Measurements from ENCODE around the gene COQ9.
A peak's percentile ranks its signal among the peaks of the same experiment; 100 is the strongest.

The COQ9 gene

DNA sequence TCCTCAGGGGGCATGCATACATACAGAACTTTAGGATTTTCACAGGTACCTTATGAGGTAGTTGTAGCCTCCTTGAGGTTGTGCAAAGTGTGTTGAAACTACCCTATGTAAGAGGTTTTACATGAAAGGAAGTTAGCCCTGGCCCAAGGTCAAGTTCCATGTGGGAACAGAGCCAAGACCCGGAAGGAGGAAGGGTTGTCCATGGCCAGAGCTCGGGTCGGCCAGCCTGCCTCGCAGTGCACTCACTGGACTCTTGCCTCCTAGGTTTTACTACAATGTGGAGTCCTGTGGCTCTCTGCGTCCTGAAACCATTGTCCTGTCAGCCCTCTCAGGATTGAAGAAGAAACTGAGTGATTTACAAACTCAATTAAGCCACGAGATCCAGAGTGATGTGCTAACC is 23.4 kb downstream of the COQ9 start:
- TF ChIP-seq, protein P1, sequence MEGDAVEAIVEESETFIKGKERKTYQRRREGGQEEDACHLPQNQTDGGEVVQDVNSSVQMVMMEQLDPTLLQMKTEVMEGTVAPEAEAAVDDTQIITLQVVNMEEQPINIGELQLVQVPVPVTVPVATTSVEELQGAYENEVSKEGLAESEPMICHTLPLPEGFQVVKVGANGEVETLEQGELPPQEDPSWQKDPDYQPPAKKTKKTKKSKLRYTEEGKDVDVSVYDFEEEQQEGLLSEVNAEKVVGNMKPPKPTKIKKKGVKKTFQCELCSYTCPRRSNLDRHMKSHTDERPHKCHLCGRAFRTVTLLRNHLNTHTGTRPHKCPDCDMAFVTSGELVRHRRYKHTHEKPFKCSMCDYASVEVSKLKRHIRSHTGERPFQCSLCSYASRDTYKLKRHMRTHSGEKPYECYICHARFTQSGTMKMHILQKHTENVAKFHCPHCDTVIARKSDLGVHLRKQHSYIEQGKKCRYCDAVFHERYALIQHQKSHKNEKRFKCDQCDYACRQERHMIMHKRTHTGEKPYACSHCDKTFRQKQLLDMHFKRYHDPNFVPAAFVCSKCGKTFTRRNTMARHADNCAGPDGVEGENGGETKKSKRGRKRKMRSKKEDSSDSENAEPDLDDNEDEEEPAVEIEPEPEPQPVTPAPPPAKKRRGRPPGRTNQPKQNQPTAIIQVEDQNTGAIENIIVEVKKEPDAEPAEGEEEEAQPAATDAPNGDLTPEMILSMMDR (IDR thresholded peaks at IDR 0.05; ENCODE audit: low read depth, low read length): no peak
- H3K4me3 ChIP-seq (replicated peaks in 1 of 2; ENCODE audit: low read depth in 2 of 2, low read length in 2 of 2): no peak overlapping the region
- DNase-seq (ENCODE audit: low read depth in 2 of 2): peak; percentile 62 to 81

DNA sequence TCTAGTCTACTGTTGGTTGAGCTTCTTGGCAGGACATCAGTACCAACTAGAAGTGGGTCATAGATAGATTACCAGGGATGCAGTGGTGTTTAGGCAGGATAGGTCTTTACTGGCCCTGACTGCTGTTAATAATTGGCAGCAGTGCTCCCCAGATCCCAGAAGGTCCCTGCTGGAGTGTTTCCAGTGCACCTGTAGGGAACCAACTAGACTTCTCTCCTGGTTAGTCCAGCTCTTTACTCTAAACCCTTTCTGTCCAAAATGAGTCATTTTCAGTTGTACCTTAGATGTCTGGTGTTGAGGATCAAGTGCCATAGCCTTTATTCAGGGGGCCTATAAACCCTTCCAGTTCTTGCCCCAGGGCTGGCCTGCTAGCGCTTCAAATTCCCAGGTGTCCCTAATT is 23.9 kb downstream of the COQ9 start:
- no peak overlapping the region for H3K4me3 ChIP-seq (replicated peaks in 1 of 2; ENCODE audit: low read depth in 2 of 2, low read length in 2 of 2)
- no peak for DNase-seq (ENCODE audit: low read depth in 2 of 2)
- TF ChIP-seq, protein P1 (IDR thresholded peaks at IDR 0.05; ENCODE audit: low read depth, low read length): no peak

DNA sequence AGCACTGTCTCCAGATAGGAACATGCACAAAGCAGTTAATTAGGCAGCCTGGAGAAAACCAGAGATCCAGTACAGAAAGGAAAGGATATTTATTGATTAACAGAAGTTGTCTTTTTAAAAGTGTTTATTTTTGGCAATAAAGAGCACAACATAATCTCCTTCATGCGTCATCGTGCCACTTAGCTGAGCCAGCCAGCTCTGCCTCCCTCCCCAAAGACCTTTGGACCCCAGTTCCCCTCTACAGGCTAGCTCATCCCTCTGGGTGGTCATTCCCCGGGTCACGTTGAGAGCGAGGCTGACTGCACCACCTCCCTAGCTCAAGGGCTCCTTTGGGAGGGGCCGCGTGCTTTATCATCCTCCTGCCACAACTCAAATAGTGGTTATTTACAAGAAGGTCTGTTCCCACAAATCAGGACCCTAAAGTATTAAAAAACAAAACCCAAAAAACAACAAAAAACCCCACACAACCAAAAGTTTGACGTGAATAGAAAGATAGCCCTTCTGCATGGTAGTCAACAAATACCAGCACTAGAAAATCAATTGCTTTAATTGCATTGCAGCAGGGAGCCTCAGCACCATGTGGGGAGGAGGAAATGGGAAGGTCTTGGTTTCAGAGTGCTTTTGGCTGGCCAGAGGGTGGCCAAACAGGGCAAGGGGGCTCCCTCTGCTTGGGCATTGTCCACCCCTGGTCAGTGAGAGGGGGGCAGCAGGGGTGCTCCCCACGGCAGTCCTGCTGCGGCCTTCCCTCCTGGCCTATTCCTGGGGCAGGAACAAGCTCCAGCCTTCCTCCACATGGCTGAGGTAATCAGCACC is 24.8 kb downstream of the COQ9 start:
- TF ChIP-seq, protein P1 (IDR thresholded peaks at IDR 0.05; ENCODE audit: low read depth, low read length): no peak
- H3K4me3 ChIP-seq (replicated peaks in 1 of 2; ENCODE audit: low read depth in 2 of 2, low read length in 2 of 2): no peak overlapping the region
- DNase-seq (ENCODE audit: low read depth in 2 of 2): no peak

DNA sequence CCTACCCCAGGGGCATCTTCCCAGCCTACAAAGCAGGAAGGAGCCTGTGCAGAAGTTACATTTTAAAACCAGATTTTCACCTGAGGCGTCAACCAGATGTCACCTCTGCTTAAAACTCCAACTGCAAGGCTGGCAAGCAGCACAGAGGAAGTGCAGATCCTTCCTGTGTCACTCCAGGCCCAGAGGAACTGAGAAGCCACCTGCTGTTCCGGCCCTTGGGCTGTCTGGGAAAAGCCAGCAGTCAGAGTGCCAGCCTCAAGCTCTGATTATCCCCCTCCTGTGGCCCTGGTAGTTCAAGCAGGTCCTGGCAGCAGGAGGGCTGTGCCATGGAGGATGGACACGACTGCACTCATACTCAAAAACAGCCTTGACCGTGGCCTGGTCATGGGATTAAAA is 25.4 kb downstream of the COQ9 start:
- H3K4me3 ChIP-seq (replicated peaks in 1 of 2; ENCODE audit: low read depth in 2 of 2, low read length in 2 of 2): no peak overlapping the region
- DNase-seq (ENCODE audit: low read depth in 2 of 2): no peak
- TF ChIP-seq, protein P1 (IDR thresholded peaks at IDR 0.05; ENCODE audit: low read depth, low read length): no peak

DNA sequence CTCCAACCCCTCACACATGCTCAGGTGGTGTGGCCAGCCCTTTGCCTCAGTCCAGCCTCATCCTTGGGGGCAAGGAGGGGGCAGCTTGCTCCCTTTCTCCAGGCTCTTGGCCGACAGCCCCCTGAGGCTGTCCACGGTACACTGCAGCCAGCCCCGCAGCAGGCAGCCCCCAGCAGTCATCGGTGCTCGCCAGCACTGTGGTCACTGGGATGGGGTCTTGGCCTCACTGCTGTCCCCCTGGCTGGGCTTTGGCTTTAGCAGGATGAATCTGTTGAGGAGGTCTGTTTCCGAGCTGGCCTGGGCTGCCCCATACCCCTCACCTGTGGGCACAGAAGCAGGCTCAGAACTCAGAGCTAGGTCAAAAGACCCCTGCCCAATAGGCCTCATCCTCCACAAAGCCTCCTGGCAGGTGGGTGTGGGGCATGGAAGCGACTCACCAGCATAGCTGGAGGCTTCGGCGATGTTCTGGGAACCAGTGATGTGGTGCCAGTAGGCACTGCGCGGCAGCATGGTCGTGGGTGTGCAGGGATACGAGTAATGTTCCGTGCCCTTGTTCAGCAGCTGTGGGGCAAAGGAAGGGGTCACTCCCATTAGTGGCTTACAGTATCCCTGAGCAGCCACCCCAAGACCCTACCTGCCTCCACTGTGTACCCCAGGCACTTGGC is 26.0 kb downstream of the COQ9 start:
- H3K4me3 ChIP-seq (replicated peaks in 1 of 2; ENCODE audit: low read depth in 2 of 2, low read length in 2 of 2): no peak overlapping the region
- TF ChIP-seq, protein P1 (IDR thresholded peaks at IDR 0.05; ENCODE audit: low read depth, low read length): no peak

DNA sequence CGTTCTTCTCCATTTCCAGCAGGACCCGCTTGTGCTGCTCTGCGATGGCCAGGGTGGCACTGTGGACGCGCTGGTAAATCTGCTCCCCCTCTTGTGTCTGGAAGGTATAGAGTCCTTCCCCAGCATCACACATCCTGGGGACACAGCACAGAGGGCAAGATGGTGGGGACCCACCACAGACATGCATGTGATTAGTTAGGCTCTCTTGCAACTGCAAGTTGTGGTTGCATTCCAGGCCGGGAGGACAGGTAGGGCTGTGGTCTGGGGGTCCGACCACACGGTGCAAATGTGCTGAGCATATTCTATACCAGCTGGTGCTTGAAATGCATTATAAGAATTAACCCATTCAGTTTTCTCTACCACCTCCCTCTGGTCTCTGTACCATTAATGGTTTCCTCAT is 26.6 kb downstream of the COQ9 start:
- no peak overlapping the region for H3K4me3 ChIP-seq (replicated peaks in 1 of 2; ENCODE audit: low read depth in 2 of 2, low read length in 2 of 2)
- TF ChIP-seq, protein P1 (IDR thresholded peaks at IDR 0.05; ENCODE audit: low read depth, low read length): no peak
- DNase-seq (ENCODE audit: low read depth in 2 of 2): no peak

More for the DNA sequence above, 26.0 kb downstream of the COQ9 start:
- DNase-seq (ENCODE audit: low read depth in 2 of 2): no peak

Data from cardiac fibroblast (primary cell).